Measurements from ENCODE around the gene PABPC1L2B. TPM values are rescaled to one million over a fixed set of nuclear protein-coding genes. Genes with fewer than 3 reads are reported as not detected.

Gene PABPC1L2B
- total RNA-seq, result not detected in 2 replicates

GRCh38 chrX:73002733-73003132 lies at the start of gene PABPC1L2B:
PABPC1L2B (plus strand) TSS chrX:73002939; CDS start chrX:73003643, 704 bp downstream.

Other genes with a start within 250 kb of the PABPC1L2B start
- not detected in 2 replicates for gene DMRTC1B, start 226.0 kb upstream of the PABPC1L2B start, total RNA-seq
- gene FAM236B, start 220.3 kb upstream of the PABPC1L2B start, total RNA-seq, result not detected in 2 replicates
- not detected in 2 replicates for gene FAM236D, start 194.7 kb upstream of the PABPC1L2B start, total RNA-seq
- gene FAM236C, start 90.3 kb upstream of the PABPC1L2B start, total RNA-seq, result not detected in 2 replicates
- gene FAM236A, start 64.7 kb upstream of the PABPC1L2B start, total RNA-seq, result not detected in 2 replicates
- not detected in 2 replicates for gene DMRTC1, start 59.1 kb upstream of the PABPC1L2B start, total RNA-seq
- not detected in 2 replicates for gene PABPC1L2A, start 76.6 kb downstream of the PABPC1L2B start, total RNA-seq
- gene NAP1L2, start 211.9 kb downstream of the PABPC1L2B start, total RNA-seq, result 3.5 and 6.3 TPM in 2 replicates

Data from myometrial cell (primary cell).